ENCODE data around the gene MYCBP2. TPM values are rescaled to one million over a fixed set of nuclear protein-coding genes. Genes with fewer than 3 reads are reported as not detected.
"Not testable (repeated sequence)": the region's sequence is repeated elsewhere in the genome, so short reads cannot be mapped to it uniquely, and the experiment has no call there.

The MYCBP2 gene
- total RNA-seq, 4 donors from 2014 or later, result 42.4 to 262 (median 71.0) TPM

- no peaks in the 10 kb centered on the region for H3K36me3 ChIP-seq
- H3K4me3 ChIP-seq, result no peak overlapping the region
- DNase-seq, result no peak
- no peaks in the 10 kb centered on the region for H3K27me3 ChIP-seq
- no peaks in the 10 kb centered on the region for H3K4me1 ChIP-seq
- no peak for TF ChIP-seq POLR2A (IDR thresholded peaks at IDR 0.05)
- H3K27ac ChIP-seq, result no peak overlapping the region
- no peaks in the 10 kb centered on the region for H3K9me3 ChIP-seq
Measured at GRCh38 chr13:77349365-77349764, 22.5 kb upstream of the MYCBP2 start.

DNA sequence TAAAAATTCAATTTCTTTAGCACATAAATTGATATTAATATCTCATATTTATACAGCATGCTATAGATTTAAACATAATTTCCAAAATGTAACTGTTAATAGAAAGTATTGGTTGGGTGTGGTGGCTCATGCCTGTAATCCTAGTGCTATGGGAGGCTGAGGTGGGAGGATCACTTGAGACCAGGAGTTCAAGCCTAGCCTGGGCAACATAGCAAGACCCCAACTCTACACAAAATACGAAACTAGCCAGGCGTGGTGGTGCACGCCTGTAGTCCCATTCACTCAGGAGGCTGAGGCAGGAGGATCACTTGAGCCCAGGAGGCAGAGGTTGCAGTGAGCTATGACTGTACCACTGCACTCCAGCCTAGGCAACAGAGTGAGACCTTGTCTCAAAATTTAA is 20.5 kb upstream of the MYCBP2 start:
- H3K4me1 ChIP-seq, H3K9me3 ChIP-seq, H3K27ac ChIP-seq, DNase-seq, H3K36me3 ChIP-seq, H3K4me3 ChIP-seq, H3K27me3 ChIP-seq: not testable (repeated sequence)

DNA sequence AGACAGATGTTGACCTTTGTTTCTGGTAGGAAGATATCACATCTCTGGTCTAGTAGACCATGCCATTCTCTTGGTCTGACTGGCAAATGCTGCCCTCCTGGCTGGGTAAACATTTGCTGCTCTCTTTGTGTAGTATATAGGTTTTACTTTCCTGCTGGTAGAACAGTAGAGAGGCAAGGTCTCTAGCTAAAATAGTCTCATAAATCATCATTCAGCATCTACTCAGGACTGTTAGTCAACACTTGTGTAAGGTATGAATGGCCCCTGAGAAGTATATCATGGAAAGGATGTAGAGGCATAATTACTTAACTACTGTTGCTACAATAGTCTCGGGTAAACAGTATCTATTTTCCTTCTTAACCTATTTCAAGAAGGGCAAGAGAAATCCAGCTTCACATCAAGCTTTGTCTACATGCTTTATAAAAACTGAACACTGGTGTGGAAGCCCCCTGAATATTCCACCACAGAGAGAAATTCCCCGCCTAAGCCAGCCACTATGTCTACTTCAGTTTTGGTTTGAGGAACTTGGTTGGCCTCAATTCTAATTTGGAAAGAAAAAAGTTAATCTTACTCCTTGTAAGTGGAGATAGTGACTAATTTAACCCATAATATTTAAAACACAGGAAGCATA is 18.4 kb upstream of the MYCBP2 start:
- DNase-seq, result no peak
- Histone ChIP-seq H3K27me3 (no peaks in the 10 kb centered on the region), H3K36me3 (no peaks in the 10 kb centered on the region), H3K9me3 (no peaks in the 10 kb centered on the region), H3K4me3 (no peak overlapping the region), H3K4me1 (no peaks in the 10 kb centered on the region), H3K27ac (peak overlapping the region in 1 of 4 donors; percentile 31)
- TF ChIP-seq POLR2A (IDR thresholded peaks at IDR 0.05), result no peak
- TF ChIP-seq, protein P1, sequence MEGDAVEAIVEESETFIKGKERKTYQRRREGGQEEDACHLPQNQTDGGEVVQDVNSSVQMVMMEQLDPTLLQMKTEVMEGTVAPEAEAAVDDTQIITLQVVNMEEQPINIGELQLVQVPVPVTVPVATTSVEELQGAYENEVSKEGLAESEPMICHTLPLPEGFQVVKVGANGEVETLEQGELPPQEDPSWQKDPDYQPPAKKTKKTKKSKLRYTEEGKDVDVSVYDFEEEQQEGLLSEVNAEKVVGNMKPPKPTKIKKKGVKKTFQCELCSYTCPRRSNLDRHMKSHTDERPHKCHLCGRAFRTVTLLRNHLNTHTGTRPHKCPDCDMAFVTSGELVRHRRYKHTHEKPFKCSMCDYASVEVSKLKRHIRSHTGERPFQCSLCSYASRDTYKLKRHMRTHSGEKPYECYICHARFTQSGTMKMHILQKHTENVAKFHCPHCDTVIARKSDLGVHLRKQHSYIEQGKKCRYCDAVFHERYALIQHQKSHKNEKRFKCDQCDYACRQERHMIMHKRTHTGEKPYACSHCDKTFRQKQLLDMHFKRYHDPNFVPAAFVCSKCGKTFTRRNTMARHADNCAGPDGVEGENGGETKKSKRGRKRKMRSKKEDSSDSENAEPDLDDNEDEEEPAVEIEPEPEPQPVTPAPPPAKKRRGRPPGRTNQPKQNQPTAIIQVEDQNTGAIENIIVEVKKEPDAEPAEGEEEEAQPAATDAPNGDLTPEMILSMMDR (IDR thresholded peaks at IDR 0.05), result no peak

DNA sequence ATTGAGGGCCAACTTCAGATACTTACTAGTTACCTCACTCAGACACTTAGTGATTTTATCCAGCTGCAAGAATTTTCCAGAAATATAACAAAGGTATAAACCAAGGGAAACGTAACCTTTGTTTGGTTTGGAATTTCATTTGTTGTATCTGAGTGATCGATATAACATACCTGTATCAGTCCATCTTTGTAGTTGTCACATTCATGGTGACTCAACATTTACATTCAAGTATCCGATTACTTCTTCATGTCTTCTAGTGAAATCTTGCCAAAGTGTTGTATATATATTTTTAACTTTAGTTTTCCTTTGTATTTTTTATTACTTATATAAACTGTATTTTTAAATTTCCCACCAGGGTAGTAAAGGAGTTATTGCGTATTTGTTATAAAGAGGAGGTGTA is 16.9 kb upstream of the MYCBP2 start:
- no peak for DNase-seq
- Histone ChIP-seq H3K4me3 (no peak overlapping the region), H3K4me1 (peaks cover 0 to 2% (median 0%) of the 10 kb centered on the region in 4 donors), H3K36me3 (no peaks in the 10 kb centered on the region), H3K27me3 (no peaks in the 10 kb centered on the region), H3K27ac (no peak overlapping the region), H3K9me3 (no peaks in the 10 kb centered on the region)
- TF ChIP-seq, protein P1 (IDR thresholded peaks at IDR 0.05), result no peak
- no peak for TF ChIP-seq POLR2A (IDR thresholded peaks at IDR 0.05)

DNA sequence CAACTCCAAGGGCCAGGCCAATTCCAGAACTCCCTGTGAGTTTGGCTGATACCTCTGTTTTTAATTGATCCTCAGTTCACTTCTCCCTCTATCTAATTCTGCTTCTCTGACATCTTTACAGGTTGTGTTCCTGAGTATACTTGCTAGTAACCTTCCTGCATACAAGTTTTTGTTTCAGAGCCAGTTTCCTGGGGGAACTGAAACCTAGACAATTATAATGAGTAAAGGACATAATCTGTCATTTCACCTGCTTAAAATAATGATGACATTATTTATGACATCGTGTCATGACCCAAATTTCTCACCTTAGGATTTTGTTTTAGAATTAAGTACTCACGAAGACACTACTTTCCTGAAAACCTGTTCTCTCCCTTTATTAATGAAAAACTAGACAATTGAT is 12.5 kb upstream of the MYCBP2 start:
- Histone ChIP-seq H3K4me3 (peak overlapping the region in 1 of 4 donors; percentile 18), H3K4me1 (peaks cover 0 to 3% (median 1%) of the 10 kb centered on the region in 4 donors), H3K27ac (peak overlapping the region in 2 of 4 donors; percentile 71 to 83), H3K36me3 (no peaks in the 10 kb centered on the region), H3K9me3 (no peaks in the 10 kb centered on the region), H3K27me3 (no peaks in the 10 kb centered on the region)
- no peak for TF ChIP-seq POLR2A (IDR thresholded peaks at IDR 0.05)
- TF ChIP-seq, protein P1 (IDR thresholded peaks at IDR 0.05), result no peak
- DNase-seq, result no peak

GRCh38 chr13:77338961-77339401 is 12.1 kb upstream of the MYCBP2 start:
- Histone ChIP-seq H3K27me3 (no peaks in the 10 kb centered on the region), H3K36me3 (no peaks in the 10 kb centered on the region), H3K4me3 (peak overlapping the region in 1 of 4 donors; percentile 18), H3K4me1 (peaks cover 0 to 3% (median 1%) of the 10 kb centered on the region in 4 donors), H3K27ac (peak overlapping the region in 2 of 4 donors; percentile 71 to 83), H3K9me3 (no peaks in the 10 kb centered on the region)
- no peak for DNase-seq
- TF ChIP-seq, protein P1 (IDR thresholded peaks at IDR 0.05), result no peak
- TF ChIP-seq POLR2A (IDR thresholded peaks at IDR 0.05), result no peak
